ENCODE results near the gene SPRN.

The SPRN gene

DNA sequence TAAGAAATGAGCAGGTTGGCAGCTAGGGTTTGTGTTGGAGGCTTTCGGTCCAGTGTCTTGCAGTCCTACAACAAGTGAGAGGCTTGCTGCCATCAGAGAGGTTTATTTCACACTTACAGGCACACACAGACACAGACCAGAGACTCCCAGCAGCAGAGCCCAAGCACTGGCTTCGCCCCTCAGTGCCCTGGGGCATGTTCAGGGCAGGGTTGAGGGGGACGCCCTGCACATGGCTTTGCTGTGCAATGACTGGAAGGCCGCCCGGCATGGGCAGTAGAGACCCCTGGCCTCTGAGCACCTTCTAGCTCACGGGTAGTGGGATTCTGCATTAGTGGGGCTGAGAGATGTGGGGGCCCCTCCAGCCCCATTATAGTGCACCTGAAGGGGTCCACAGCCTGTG is 3.8 kb downstream of the SPRN start:
- no peak overlapping the region for H3K4me2 ChIP-seq (ENCODE audit: low read depth, low read length, poor library complexity, severe bottlenecking)
- no peaks in the 10 kb centered on the region for H3K36me3 ChIP-seq (ENCODE audit: low read length)
- H3K4me3 ChIP-seq (ENCODE audit: insufficient read depth, low read length, poor library complexity, severe bottlenecking) = no peak overlapping the region
- H4K20me1 ChIP-seq (ENCODE audit: low read depth, low read length) = no peaks in the 10 kb centered on the region
- no peaks in the 10 kb centered on the region for H3K27me3 ChIP-seq (ENCODE audit: low read length)
- H3K9me2 ChIP-seq (replicated peaks; ENCODE audit: insufficient read depth, low read length) = no peaks in the 10 kb centered on the region
- no peaks in the 10 kb centered on the region for H3F3A ChIP-seq (ENCODE audit: insufficient read depth)
- TF ChIP-seq EZH2phosphoT487 (conservative IDR thresholded peaks at IDR 0.05; ENCODE audit: low read length) = no peak
- TF ChIP-seq, protein P1, sequence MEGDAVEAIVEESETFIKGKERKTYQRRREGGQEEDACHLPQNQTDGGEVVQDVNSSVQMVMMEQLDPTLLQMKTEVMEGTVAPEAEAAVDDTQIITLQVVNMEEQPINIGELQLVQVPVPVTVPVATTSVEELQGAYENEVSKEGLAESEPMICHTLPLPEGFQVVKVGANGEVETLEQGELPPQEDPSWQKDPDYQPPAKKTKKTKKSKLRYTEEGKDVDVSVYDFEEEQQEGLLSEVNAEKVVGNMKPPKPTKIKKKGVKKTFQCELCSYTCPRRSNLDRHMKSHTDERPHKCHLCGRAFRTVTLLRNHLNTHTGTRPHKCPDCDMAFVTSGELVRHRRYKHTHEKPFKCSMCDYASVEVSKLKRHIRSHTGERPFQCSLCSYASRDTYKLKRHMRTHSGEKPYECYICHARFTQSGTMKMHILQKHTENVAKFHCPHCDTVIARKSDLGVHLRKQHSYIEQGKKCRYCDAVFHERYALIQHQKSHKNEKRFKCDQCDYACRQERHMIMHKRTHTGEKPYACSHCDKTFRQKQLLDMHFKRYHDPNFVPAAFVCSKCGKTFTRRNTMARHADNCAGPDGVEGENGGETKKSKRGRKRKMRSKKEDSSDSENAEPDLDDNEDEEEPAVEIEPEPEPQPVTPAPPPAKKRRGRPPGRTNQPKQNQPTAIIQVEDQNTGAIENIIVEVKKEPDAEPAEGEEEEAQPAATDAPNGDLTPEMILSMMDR (IDR thresholded peaks at IDR 0.05; ENCODE audit: insufficient read depth, low read length, poor library complexity, severe bottlenecking) = no peak
- H3K9ac ChIP-seq (ENCODE audit: low read length) = no peak overlapping the region
- H3K9me3 ChIP-seq (ENCODE audit: insufficient read depth, low read length) = no peaks in the 10 kb centered on the region
- H2AFZ ChIP-seq (ENCODE audit: low read depth, low read length, severe bottlenecking) = no peak overlapping the region
- H3K79me2 ChIP-seq (ENCODE audit: insufficient read depth, low read length) = no peaks in the 10 kb centered on the region
- no peak overlapping the region for H3K27ac ChIP-seq (ENCODE audit: low read depth, low read length)

DNA sequence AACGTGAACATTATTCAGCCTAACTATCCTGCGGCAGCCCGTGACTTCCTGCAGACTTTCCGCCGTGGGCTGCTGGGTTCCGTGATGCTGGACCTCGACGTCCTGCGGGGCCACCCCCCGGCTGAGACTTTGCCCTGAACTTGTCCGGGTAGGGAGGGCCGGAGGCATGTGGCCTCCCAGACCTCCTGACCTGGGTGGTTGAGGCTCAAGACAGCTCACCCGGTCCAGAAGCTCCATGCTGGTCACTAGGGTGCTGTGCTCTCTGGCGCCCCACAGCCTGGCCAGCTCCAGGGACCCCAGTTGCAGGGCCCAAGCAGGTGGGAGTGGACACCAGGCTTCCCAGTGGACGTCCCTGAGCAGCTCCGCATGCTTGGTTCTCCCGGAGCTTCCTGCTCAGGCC is 4.4 kb downstream of the SPRN start:
- no peaks in the 10 kb centered on the region for H3K79me2 ChIP-seq (ENCODE audit: insufficient read depth, low read length)
- TF ChIP-seq, protein P1 (IDR thresholded peaks at IDR 0.05; ENCODE audit: insufficient read depth, low read length, poor library complexity, severe bottlenecking) = no peak
- no peak for TF ChIP-seq EZH2phosphoT487 (conservative IDR thresholded peaks at IDR 0.05; ENCODE audit: low read length)
- no peak overlapping the region for H3K27ac ChIP-seq (ENCODE audit: low read depth, low read length)
- H3K27me3 ChIP-seq (ENCODE audit: low read length) = no peaks in the 10 kb centered on the region
- no peaks in the 10 kb centered on the region for H3K9me2 ChIP-seq (replicated peaks; ENCODE audit: insufficient read depth, low read length)
- no peaks in the 10 kb centered on the region for H3F3A ChIP-seq (ENCODE audit: insufficient read depth)
- H2AFZ ChIP-seq (ENCODE audit: low read depth, low read length, severe bottlenecking) = no peak overlapping the region
- no peaks in the 10 kb centered on the region for H3K36me3 ChIP-seq (ENCODE audit: low read length)
- H3K9ac ChIP-seq (ENCODE audit: low read length) = no peak overlapping the region
- H3K4me2 ChIP-seq (ENCODE audit: low read depth, low read length, poor library complexity, severe bottlenecking) = no peak overlapping the region
- no peaks in the 10 kb centered on the region for H3K9me3 ChIP-seq (ENCODE audit: insufficient read depth, low read length)
- no peaks in the 10 kb centered on the region for H4K20me1 ChIP-seq (ENCODE audit: low read depth, low read length)
- H3K4me3 ChIP-seq (ENCODE audit: insufficient read depth, low read length, poor library complexity, severe bottlenecking) = no peak overlapping the region

DNA sequence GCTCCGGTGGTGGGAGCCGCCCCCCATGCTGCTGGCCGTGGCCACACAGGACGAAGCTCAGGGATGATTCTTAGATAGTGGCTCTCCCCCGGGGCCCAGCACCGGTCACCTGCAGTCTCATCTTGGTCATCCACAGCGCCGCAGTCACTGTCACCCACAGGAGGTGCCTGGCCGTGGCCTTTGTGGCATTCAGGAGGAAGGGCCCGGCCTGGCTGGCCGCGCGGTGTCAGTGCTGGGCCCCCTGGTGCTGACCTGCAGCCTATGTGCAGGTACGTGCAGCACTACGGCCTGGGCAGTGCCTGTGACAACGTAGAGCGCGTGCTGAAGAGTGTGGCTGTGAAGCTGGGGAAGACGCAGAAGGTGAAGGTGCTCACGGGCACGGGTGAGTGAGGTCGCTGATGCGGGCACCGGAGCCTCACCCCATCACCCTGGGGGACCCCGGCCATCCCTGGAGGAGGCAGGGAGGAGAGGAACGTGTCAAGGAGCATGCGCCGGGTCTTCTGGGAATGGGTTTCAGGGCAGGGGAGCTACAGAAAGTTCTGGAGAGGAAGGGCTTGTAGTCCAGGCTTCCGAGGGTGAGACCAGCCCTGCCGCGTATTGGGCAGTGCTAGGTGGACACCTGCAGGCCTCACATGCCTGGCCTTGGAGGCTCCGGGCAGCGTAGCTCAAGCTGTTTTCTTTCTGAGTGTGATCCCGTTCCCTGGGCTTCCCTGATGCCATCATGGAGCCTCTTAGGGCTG is 5.0 kb downstream of the SPRN start:
- TF ChIP-seq, protein P1 (IDR thresholded peaks at IDR 0.05; ENCODE audit: insufficient read depth, low read length, poor library complexity, severe bottlenecking) = no peak
- no peak for TF ChIP-seq EZH2phosphoT487 (conservative IDR thresholded peaks at IDR 0.05; ENCODE audit: low read length)
- H3K9ac ChIP-seq (ENCODE audit: low read length) = no peak overlapping the region
- no peaks in the 10 kb centered on the region for H3K9me2 ChIP-seq (replicated peaks; ENCODE audit: insufficient read depth, low read length)
- no peak overlapping the region for H3K4me3 ChIP-seq (ENCODE audit: insufficient read depth, low read length, poor library complexity, severe bottlenecking)
- no peaks in the 10 kb centered on the region for H3K9me3 ChIP-seq (ENCODE audit: insufficient read depth, low read length)
- H2AFZ ChIP-seq (ENCODE audit: low read depth, low read length, severe bottlenecking) = no peak overlapping the region
- H3K4me2 ChIP-seq (ENCODE audit: low read depth, low read length, poor library complexity, severe bottlenecking) = no peak overlapping the region
- H3F3A ChIP-seq (ENCODE audit: insufficient read depth) = no peaks in the 10 kb centered on the region
- H4K20me1 ChIP-seq (ENCODE audit: low read depth, low read length) = no peaks in the 10 kb centered on the region
- no peaks in the 10 kb centered on the region for H3K79me2 ChIP-seq (ENCODE audit: insufficient read depth, low read length)
- no peaks in the 10 kb centered on the region for H3K36me3 ChIP-seq (ENCODE audit: low read length)
- no peaks in the 10 kb centered on the region for H3K27me3 ChIP-seq (ENCODE audit: low read length)
- no peak overlapping the region for H3K27ac ChIP-seq (ENCODE audit: low read depth, low read length)

All from SU-DHL-6 (cell line).